ENCODE data around the gene MPG.

DNA sequence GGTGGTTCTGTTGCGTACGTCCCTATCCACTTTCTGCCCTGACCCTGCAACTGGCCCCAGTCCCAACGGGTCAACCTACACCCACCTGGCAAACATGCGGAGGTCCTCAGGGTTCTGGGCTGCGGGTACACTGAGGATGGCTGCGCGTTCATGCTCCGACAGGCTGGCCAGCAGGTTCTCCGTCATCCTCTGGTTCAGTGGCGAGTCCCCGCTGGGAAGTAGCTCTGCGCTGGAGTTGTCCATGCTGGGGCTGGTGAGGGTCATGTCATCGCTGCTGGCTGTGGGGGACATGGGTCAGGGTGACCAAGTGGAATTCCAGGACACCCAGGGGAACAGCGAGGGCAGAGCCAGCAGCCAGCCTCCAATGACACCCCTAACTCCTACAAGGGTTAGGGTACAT lies 10.6 kb downstream of the MPG start:
- no peak for TF ChIP-seq EZH2 (IDR thresholded peaks at IDR 0.05; ENCODE audit: borderline replicate concordance, insufficient read depth, low read length, poor library complexity, severe bottlenecking)
- TF ChIP-seq, protein P1, sequence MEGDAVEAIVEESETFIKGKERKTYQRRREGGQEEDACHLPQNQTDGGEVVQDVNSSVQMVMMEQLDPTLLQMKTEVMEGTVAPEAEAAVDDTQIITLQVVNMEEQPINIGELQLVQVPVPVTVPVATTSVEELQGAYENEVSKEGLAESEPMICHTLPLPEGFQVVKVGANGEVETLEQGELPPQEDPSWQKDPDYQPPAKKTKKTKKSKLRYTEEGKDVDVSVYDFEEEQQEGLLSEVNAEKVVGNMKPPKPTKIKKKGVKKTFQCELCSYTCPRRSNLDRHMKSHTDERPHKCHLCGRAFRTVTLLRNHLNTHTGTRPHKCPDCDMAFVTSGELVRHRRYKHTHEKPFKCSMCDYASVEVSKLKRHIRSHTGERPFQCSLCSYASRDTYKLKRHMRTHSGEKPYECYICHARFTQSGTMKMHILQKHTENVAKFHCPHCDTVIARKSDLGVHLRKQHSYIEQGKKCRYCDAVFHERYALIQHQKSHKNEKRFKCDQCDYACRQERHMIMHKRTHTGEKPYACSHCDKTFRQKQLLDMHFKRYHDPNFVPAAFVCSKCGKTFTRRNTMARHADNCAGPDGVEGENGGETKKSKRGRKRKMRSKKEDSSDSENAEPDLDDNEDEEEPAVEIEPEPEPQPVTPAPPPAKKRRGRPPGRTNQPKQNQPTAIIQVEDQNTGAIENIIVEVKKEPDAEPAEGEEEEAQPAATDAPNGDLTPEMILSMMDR (IDR thresholded peaks at IDR 0.05; ENCODE audit: poor library complexity, severe bottlenecking): no peak

Data from neural cell (in vitro differentiated cells).